Stimulated activated CD4-positive, alpha-beta T cell treated with anti-CD3 and anti-CD28 coated beads, Interleukin-4, amount 100 ng/mL, for 24 hours (primary cell): ENCODE results near the gene LENG9.
"Not testable (repeated sequence)": the region's sequence is repeated elsewhere in the genome, so short reads cannot be mapped to it uniquely, and the experiment has no call there.

ENCODE experiments used
- DNase-seq: peaks from one replicate; pipeline ENCODE4 v3.0.0-alpha.2; 2020

LENG9 gene

GRCh38 chr19:54457773-54458647 lies 5.6 kb downstream of the LENG9 start:
- DNase-seq: no peak

- DNase-seq: no peak
These were observed 6.9 kb downstream of the LENG9 start for GRCh38 chr19:54456423-54457373.

GRCh38 chr19:54455786-54456422 lies 7.7 kb downstream of the LENG9 start:
- no peak for DNase-seq

- no peak for DNase-seq
These were observed 8.6 kb downstream of the LENG9 start for GRCh38 chr19:54454781-54455675.

GRCh38 chr19:54453921-54454780 lies 9.4 kb downstream of the LENG9 start:
- DNase-seq: no peak

GRCh38 chr19:54452626-54453025 lies 11.0 kb downstream of the LENG9 start:
- DNase-seq: no peak

GRCh38 chr19:54451997-54452396 lies 11.6 kb downstream of the LENG9 start:
- no peak for DNase-seq

- DNase-seq: no peak
These were observed 12.2 kb downstream of the LENG9 start for GRCh38 chr19:54451331-54451871.

GRCh38 chr19:54449701-54450069 lies 13.9 kb downstream of the LENG9 start:
- no peak for DNase-seq

GRCh38 chr19:54448774-54449700 lies 14.5 kb downstream of the LENG9 start, which contains the start of gene LENG8:
Gene LENG8 (plus strand): TSS chr19:54449199. CDS start chr19:54451345, 2,146 bp downstream.
- DNase-seq: peak; percentile 97

GRCh38 chr19:54448040-54448773 lies 15.4 kb downstream of the LENG9 start:
- DNase-seq: peak; percentile 53

GRCh38 chr19:54446349-54446748 lies 17.2 kb downstream of the LENG9 start:
- DNase-seq: not testable (repeated sequence)

GRCh38 chr19:54444737-54445136 lies 18.8 kb downstream of the LENG9 start:
- no peak for DNase-seq

- DNase-seq: no peak
These were observed 22.9 kb downstream of the LENG9 start for GRCh38 chr19:54440641-54441040.

GRCh38 chr19:54439174-54439851 lies 24.3 kb downstream of the LENG9 start:
- peak; percentile 28 for DNase-seq

GRCh38 chr19:54436628-54437252 lies 26.8 kb downstream of the LENG9 start:
- DNase-seq: no peak

GRCh38 chr19:54436031-54436523 lies 27.5 kb downstream of the LENG9 start:
- DNase-seq: no peak
